ENCODE data around the gene PCDH17. TPM values are rescaled to one million over a fixed set of nuclear protein-coding genes. Genes with fewer than 3 reads are reported as not detected.

Gene PCDH17
- total RNA-seq, 1 donor from 2014 or later = 40.2 TPM

DNA sequence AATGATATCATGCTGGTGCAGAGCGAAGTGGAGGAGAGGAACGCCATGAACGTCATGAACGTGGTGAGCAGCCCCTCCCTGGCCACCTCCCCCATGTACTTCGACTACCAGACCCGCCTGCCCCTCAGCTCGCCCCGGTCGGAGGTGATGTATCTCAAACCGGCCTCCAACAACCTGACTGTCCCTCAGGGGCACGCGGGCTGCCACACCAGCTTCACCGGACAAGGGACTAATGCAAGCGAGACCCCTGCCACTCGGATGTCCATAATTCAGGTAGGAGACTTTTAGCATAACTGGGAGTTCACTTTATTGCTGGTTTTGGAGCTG is 3.3 kb downstream of the PCDH17 start:
- H3K27ac Mint-ChIP-seq (ENCODE audit: unreplicated experiment) = no peak overlapping the region
- peaks cover 29% of the 10 kb centered on the region for H3K36me3 Mint-ChIP-seq (ENCODE audit: low read depth, unreplicated experiment)
- peaks cover 41% of the 10 kb centered on the region for H3K27me3 Mint-ChIP-seq (ENCODE audit: unreplicated experiment)
- H3K4me1 Mint-ChIP-seq (ENCODE audit: unreplicated experiment) = peaks cover 32% of the 10 kb centered on the region
- H3K9me3 Mint-ChIP-seq (ENCODE audit: unreplicated experiment) = no peaks in the 10 kb centered on the region
- TF ChIP-seq, protein P1, sequence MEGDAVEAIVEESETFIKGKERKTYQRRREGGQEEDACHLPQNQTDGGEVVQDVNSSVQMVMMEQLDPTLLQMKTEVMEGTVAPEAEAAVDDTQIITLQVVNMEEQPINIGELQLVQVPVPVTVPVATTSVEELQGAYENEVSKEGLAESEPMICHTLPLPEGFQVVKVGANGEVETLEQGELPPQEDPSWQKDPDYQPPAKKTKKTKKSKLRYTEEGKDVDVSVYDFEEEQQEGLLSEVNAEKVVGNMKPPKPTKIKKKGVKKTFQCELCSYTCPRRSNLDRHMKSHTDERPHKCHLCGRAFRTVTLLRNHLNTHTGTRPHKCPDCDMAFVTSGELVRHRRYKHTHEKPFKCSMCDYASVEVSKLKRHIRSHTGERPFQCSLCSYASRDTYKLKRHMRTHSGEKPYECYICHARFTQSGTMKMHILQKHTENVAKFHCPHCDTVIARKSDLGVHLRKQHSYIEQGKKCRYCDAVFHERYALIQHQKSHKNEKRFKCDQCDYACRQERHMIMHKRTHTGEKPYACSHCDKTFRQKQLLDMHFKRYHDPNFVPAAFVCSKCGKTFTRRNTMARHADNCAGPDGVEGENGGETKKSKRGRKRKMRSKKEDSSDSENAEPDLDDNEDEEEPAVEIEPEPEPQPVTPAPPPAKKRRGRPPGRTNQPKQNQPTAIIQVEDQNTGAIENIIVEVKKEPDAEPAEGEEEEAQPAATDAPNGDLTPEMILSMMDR (IDR thresholded peaks at IDR 0.05; ENCODE audit: unreplicated experiment) = no peak
- H3K4me3 Mint-ChIP-seq (ENCODE audit: unreplicated experiment) = peak overlapping the region; percentile 92
- peak; percentile 15 for DNase-seq (ENCODE audit: low spot score)

DNA sequence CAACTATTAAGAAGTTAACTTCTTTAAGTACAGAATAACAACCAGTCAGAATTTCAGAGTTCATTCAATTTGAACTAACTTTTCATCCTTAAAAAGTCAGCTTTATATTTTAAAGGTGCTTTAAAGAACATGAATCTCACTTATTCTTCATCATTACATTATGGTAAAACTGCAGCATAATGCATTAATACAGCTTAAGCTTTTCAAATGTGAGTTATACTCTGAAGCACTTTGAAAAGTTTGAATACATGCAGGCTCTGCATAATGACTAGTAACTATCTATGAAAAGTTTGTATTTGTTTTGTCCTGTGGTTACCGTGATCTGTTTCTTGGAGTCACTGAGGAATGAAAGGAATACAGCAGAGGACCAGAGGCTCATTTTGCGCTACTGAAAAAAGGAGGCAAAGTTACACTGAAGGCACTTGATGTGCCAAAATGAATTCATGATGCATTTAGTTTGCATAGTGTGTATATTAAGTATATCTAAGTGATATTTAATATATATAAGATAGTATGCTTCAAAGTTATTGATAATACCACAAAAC is 4.1 kb downstream of the PCDH17 start:
- H3K4me1 Mint-ChIP-seq (ENCODE audit: unreplicated experiment) = peaks cover 32% of the 10 kb centered on the region
- TF ChIP-seq, protein P1 (IDR thresholded peaks at IDR 0.05; ENCODE audit: unreplicated experiment) = no peak
- H3K4me3 Mint-ChIP-seq (ENCODE audit: unreplicated experiment) = peak overlapping the region; percentile 68
- no peak for DNase-seq (ENCODE audit: low spot score)
- no peaks in the 10 kb centered on the region for H3K9me3 Mint-ChIP-seq (ENCODE audit: unreplicated experiment)
- H3K27ac Mint-ChIP-seq (ENCODE audit: unreplicated experiment) = no peak overlapping the region
- peaks cover 29% of the 10 kb centered on the region for H3K36me3 Mint-ChIP-seq (ENCODE audit: low read depth, unreplicated experiment)
- H3K27me3 Mint-ChIP-seq (ENCODE audit: unreplicated experiment) = peaks cover 36% of the 10 kb centered on the region

DNA sequence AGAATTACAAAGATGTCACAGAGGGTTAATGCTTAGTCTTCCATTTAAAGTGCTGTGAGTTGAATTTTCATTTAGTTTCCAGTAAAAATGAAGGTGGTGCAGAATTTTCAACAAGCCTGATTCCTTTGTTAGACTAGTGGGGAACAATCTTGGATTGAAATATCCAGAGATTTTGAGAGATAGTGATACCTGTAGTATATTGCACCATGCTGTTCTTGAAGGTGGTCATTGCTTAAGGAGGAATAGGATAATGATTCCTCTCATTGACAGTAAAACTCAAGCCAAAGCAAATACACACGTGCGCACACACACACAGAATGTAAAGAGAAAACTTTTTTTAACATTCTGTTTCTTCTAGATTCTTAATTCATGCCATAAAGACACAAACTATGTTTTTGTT is 5.3 kb downstream of the PCDH17 start:
- Mint-ChIP-seq H3K4me1 (ENCODE audit: unreplicated experiment) (peaks cover 24% of the 10 kb centered on the region), H3K27ac (ENCODE audit: unreplicated experiment) (no peak overlapping the region), H3K27me3 (ENCODE audit: unreplicated experiment) (peaks cover 26% of the 10 kb centered on the region), H3K9me3 (ENCODE audit: unreplicated experiment) (no peaks in the 10 kb centered on the region), H3K36me3 (ENCODE audit: low read depth, unreplicated experiment) (peaks cover 24% of the 10 kb centered on the region), H3K4me3 (ENCODE audit: unreplicated experiment) (peak overlapping the region; percentile 62)
- TF ChIP-seq, protein P1 (IDR thresholded peaks at IDR 0.05; ENCODE audit: unreplicated experiment) = no peak
- DNase-seq (ENCODE audit: low spot score) = no peak

DNA sequence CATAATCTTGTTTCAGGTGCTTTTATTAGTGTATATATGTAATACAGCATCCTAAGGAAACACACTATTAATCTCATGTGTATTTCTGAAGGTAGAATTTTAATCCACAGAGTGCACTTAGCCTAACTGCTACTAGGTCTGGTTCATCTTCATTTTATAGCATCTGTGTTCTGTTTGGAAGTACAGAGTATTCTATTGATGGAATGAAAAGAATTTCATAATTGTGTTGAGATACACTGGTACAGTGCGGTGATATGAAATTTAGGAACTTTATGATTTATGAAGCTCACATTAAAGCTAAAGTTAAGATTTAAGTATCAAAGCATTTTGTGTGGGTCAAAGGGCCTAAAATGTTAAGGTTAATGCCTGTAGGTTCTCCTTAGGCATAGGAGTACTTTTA is 6.0 kb downstream of the PCDH17 start:
- peaks cover 19% of the 10 kb centered on the region for H3K4me1 Mint-ChIP-seq (ENCODE audit: unreplicated experiment)
- peaks cover 19% of the 10 kb centered on the region for H3K27me3 Mint-ChIP-seq (ENCODE audit: unreplicated experiment)
- no peaks in the 10 kb centered on the region for H3K9me3 Mint-ChIP-seq (ENCODE audit: unreplicated experiment)
- TF ChIP-seq, protein P1 (IDR thresholded peaks at IDR 0.05; ENCODE audit: unreplicated experiment) = no peak
- H3K4me3 Mint-ChIP-seq (ENCODE audit: unreplicated experiment) = peak overlapping the region; percentile 37
- no peak for DNase-seq (ENCODE audit: low spot score)
- H3K27ac Mint-ChIP-seq (ENCODE audit: unreplicated experiment) = no peak overlapping the region
- H3K36me3 Mint-ChIP-seq (ENCODE audit: low read depth, unreplicated experiment) = peaks cover 17% of the 10 kb centered on the region

DNA sequence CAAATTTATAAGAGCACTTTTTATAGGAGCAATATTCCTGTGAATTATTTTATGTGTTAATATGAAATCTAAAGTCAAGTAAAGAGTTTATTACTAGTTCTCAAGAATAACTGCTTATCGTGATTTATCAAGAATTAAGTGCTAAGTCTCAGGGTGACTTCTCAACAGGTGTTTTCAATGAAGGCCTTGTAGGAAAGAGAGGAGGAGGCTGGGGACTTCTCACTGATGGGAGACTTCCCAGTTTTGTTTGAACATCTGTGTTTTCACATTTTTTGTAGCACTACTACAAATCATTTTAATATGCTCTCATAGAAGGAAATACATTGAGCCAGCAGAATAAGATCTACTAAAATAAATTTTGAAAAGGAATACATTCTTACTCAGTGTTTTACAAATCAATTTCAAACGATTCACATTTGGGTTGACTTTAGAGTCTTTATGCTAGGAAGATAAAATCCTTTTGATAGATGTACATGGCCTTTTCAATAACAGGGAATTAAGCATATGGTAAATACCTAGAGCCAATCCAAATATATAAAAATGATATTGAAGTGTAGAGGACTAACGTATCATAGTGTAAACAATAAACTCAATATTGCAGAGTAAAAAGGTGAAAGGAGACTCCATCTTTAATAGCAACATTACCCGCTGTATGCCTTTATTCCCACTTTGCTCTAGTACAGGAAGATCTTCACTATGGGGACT is 6.8 kb downstream of the PCDH17 start:
- TF ChIP-seq, protein P1 (IDR thresholded peaks at IDR 0.05; ENCODE audit: unreplicated experiment) = no peak
- Mint-ChIP-seq H3K4me1 (ENCODE audit: unreplicated experiment) (peaks cover 14% of the 10 kb centered on the region), H3K27ac (ENCODE audit: unreplicated experiment) (no peak overlapping the region), H3K4me3 (ENCODE audit: unreplicated experiment) (no peak overlapping the region), H3K36me3 (ENCODE audit: low read depth, unreplicated experiment) (peaks cover 13% of the 10 kb centered on the region), H3K27me3 (ENCODE audit: unreplicated experiment) (peaks cover 12% of the 10 kb centered on the region), H3K9me3 (ENCODE audit: unreplicated experiment) (no peaks in the 10 kb centered on the region)
- DNase-seq (ENCODE audit: low spot score) = no peak

All from endothelial cell (in vitro differentiated cells).